ENCODE data around the gene JAZF1.

JAZF1 gene

GRCh38 chr7:28138837-28139236 lies 41.8 kb downstream of the JAZF1 start:
- H3K9me3 ChIP-seq (ENCODE audit: control insufficient read depth, low read length) = no peaks in the 10 kb centered on the region
- H3K27ac ChIP-seq = no peak overlapping the region
- H3K4me2 ChIP-seq (ENCODE audit: low read length) = no peak overlapping the region
- H2AFZ ChIP-seq = no peak overlapping the region
- no peaks in the 10 kb centered on the region for H3K36me3 ChIP-seq (ENCODE audit: control insufficient read depth, insufficient read depth, low read length)
- no peaks in the 10 kb centered on the region for H3K27me3 ChIP-seq (ENCODE audit: control insufficient read depth, insufficient read depth, low read length)
- H3K9ac ChIP-seq = no peak overlapping the region
- H3K4me3 ChIP-seq (ENCODE audit: low read depth, low read length) = no peak overlapping the region
- peaks cover 10% of the 10 kb centered on the region for H3K79me2 ChIP-seq
- no peaks in the 10 kb centered on the region for H3K4me1 ChIP-seq
- no peak for TF ChIP-seq CTCF (IDR thresholded peaks at IDR 0.05)

GRCh38 chr7:28137463-28137862 lies 43.1 kb downstream of the JAZF1 start:
- Histone ChIP-seq H2AFZ (no peak overlapping the region), H3K27ac (no peak overlapping the region), H3K4me1 (no peaks in the 10 kb centered on the region), H3K9ac (no peak overlapping the region), H3K4me2 (ENCODE audit: low read length) (no peak overlapping the region), H3K9me3 (ENCODE audit: control insufficient read depth, low read length) (no peaks in the 10 kb centered on the region), H3K4me3 (ENCODE audit: low read depth, low read length) (no peak overlapping the region), H3K27me3 (ENCODE audit: control insufficient read depth, insufficient read depth, low read length) (no peaks in the 10 kb centered on the region), H3K79me2 (peaks cover 3% of the 10 kb centered on the region), H3K36me3 (ENCODE audit: control insufficient read depth, insufficient read depth, low read length) (no peaks in the 10 kb centered on the region)
- no peak for TF ChIP-seq CTCF (IDR thresholded peaks at IDR 0.05)

GRCh38 chr7:28136885-28137284 lies 43.7 kb downstream of the JAZF1 start:
- H3K4me3 ChIP-seq (ENCODE audit: low read depth, low read length) = no peak overlapping the region
- no peaks in the 10 kb centered on the region for H3K9me3 ChIP-seq (ENCODE audit: control insufficient read depth, low read length)
- H3K27ac ChIP-seq = no peak overlapping the region
- H2AFZ ChIP-seq = no peak overlapping the region
- TF ChIP-seq CTCF (IDR thresholded peaks at IDR 0.05) = no peak
- H3K4me1 ChIP-seq = no peaks in the 10 kb centered on the region
- no peaks in the 10 kb centered on the region for H3K27me3 ChIP-seq (ENCODE audit: control insufficient read depth, insufficient read depth, low read length)
- H3K79me2 ChIP-seq = peaks cover 3% of the 10 kb centered on the region
- no peak overlapping the region for H3K4me2 ChIP-seq (ENCODE audit: low read length)
- H3K9ac ChIP-seq = no peak overlapping the region
- no peaks in the 10 kb centered on the region for H3K36me3 ChIP-seq (ENCODE audit: control insufficient read depth, insufficient read depth, low read length)

- TF ChIP-seq CTCF (IDR thresholded peaks at IDR 0.05) = no peak
- no peak overlapping the region for H3K4me2 ChIP-seq (ENCODE audit: low read length)
- H3K27me3 ChIP-seq (ENCODE audit: control insufficient read depth, insufficient read depth, low read length) = no peaks in the 10 kb centered on the region
- no peak overlapping the region for H3K9ac ChIP-seq
- no peak overlapping the region for H3K4me3 ChIP-seq (ENCODE audit: low read depth, low read length)
- H3K36me3 ChIP-seq (ENCODE audit: control insufficient read depth, insufficient read depth, low read length) = no peaks in the 10 kb centered on the region
- no peaks in the 10 kb centered on the region for H3K9me3 ChIP-seq (ENCODE audit: control insufficient read depth, low read length)
- H3K4me1 ChIP-seq = no peaks in the 10 kb centered on the region
- peaks cover 3% of the 10 kb centered on the region for H3K79me2 ChIP-seq
- H3K27ac ChIP-seq = no peak overlapping the region
- H2AFZ ChIP-seq = no peak overlapping the region
Observed at GRCh38 chr7:28136420-28136819, 44.2 kb downstream of the JAZF1 start.

- Histone ChIP-seq H3K9me3 (ENCODE audit: control insufficient read depth, low read length) (no peaks in the 10 kb centered on the region), H3K4me1 (no peaks in the 10 kb centered on the region), H3K4me2 (ENCODE audit: low read length) (no peak overlapping the region), H3K27me3 (ENCODE audit: control insufficient read depth, insufficient read depth, low read length) (no peaks in the 10 kb centered on the region), H2AFZ (no peak overlapping the region), H3K36me3 (ENCODE audit: control insufficient read depth, insufficient read depth, low read length) (no peaks in the 10 kb centered on the region), H3K79me2 (peaks cover 3% of the 10 kb centered on the region), H3K27ac (no peak overlapping the region), H3K4me3 (ENCODE audit: low read depth, low read length) (no peak overlapping the region), H3K9ac (no peak overlapping the region)
- TF ChIP-seq CTCF (IDR thresholded peaks at IDR 0.05) = no peak
Observed at GRCh38 chr7:28135760-28136159, 44.8 kb downstream of the JAZF1 start.

Measured in parathyroid adenoma (tissue), 2 donors.